ENCODE data around the gene HPS4.

DNA sequence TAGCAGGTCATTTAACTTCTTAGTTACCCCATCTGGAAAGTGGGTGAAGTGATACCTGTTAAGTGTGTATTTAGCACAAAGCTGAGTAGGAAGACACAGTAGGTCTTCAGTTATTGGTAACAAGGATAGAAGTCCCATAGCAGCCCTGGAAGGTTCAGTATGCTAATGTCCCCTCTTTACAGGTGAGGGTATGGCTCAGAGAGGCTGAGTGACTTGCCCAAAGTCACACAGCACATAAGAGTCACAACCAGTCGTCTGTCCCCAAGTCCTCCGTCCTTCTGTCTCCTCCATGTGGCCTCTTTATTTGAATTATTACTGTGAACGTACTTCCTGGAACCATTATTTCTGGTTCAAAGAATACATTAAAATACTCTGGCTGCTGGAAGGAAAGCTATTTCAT is 44.0 kb downstream of the HPS4 start:
- TF ChIP-seq TAF1 (IDR thresholded peaks at IDR 0.05; ENCODE audit: low read depth, low read length) (no peak), POLR2A (IDR thresholded peaks at IDR 0.05; ENCODE audit: low read depth, low read length) (no peak), POLR2AphosphoS5 (IDR thresholded peaks at IDR 0.05; ENCODE audit: low read depth, low read length) (no peak), SPI1 (IDR thresholded peaks at IDR 0.05; ENCODE audit: low read depth, low read length) (no peak), PAX5 (IDR thresholded peaks at IDR 0.05; ENCODE audit: insufficient read depth, low read length, severe bottlenecking) (no peak)
